ENCODE measurements around the gene ZACN.

ZACN gene

DNA sequence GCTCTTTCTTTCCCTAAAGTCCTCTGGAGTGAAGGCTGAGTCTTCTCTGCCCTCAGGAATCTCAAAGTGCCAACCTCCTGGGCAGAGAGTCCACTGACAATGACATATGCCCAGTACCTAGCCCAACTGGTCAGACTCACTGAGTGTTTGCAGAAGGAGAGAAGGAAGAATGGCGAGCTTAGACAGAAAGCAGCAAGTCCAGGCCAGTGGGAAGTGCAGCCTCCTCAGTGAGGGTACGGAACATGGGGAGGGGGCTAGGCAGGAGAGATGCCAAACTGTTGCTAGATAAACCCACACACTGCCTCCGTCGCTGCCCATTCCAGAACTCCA lies 23.9 kb downstream of the ZACN start:
- no peak for DNase-seq (ENCODE audit: low read depth, low spot score)

DNA sequence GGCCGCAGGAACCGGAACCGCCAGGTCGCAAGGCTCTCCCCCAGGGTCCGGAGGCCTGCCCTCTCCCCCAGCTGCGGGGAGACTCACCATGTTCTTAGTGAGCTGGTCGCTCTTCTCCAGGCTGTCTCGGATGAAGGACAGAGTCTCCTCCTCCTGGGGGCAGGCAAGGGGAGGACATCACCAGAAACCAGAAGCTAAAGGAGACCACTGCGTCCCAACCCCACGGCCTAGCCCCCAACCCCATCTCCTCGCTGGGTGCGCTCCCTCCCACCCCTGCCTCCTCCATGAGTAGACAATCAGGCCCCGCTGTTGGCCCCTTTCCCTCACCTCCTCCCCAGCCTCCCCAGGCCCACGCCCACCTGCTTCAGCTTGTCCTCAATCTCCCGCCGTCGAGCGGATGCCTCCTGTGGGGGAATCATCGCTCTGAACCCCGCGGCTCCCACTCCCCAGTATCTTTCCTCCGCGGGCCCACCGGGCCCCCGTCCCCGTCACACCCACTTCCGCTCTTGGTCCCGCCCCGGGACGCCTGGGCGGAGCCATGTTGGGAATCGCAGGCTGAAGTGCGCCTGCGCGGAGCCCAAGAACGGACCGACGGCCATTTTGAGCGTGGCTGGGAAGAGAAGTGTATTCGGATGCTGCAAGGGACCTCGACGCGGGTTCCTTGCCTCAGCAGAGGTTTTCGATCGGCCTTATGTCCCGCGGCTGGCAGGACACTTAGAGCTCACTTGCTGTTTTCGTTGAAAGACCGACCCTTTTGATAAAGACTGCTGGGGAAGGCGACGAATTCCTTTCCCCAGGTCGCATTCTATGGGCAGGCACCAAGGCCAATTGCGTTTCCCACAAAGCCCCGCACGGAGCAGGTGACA lies 24.5 kb downstream of the ZACN start, which contains the start of gene EXOC7:
Gene EXOC7, minus strand, starts transcription at position 514 of the 866 bp plus-strand sequence. Its CDS starts 95 bp downstream, at position 419.
- peak; percentile 90 for DNase-seq (ENCODE audit: low read depth, low spot score)

DNA sequence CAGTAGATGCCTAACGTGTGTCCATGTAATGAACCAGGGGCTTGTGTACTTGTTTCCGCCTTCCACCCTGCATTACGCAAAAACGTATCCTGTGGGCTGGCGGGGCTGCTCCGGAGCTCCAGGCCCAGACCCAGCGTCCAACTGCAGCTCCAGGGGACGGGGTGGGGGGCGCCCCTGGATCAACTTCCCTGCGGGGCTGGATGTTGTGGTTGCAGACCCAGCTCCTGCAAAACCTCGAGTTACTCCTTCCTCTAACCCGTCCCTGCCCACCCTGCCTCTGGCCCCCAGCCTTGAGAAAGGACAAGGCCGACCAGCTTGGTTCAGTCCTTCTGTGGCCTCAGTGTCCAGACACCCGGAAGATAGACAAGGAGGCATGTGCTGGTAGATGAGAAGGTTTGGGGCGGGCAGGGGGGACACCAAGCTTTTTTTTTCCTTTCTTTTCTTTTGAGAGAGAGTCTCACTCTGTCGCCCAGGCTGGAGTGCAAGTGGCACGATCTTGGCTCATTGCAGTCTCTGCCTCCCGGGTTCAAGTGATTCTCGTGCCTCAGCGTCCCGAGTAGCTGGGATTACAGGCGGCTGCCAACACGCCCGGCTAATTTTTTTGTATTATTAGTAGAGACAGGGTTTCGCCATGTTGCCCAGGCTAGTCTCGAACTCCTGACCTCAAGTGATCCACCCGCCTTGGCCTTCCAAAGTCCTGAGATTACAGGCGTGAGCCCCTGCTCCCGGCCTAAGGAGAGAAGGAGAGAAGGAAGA lies 25.3 kb downstream of the ZACN start:
- DNase-seq (ENCODE audit: low read depth, low spot score): no peak

DNA sequence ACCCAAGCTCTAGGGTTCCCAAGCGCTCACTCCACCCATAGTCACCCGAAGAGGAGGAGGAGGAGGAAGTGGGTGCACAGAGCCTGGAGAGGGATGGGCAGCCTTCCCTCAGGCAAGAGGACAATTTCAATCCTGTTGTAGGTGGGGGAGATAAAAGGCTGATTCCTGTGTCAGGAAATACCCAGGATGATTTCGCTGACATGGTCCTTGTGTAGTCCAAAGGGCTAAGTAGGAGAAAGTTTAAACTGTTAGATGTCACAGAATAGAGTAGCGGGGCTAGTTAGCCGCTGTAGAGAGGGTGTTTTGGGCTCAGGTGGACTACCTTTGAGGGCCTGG lies 25.9 kb downstream of the ZACN start:
- DNase-seq (ENCODE audit: low read depth, low spot score): no peak

DNA sequence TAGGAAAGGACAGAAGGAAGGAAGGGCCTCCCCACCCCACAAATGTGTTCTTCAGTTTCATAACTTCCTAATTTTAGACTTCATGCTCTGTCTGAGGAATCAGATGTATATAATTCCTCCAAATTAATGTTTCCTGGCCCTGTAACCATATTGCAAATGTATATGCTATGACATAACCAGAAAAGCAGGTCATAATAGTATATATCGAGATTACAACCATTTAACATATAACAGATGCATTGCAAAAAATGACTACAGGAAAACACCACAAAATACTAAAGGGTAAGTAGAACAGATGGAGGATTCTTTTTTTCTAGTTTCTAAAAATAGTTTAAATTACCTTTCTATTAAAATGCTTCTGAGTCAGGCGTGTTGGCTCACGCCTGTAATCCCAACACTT lies 27.7 kb downstream of the ZACN start:
- DNase-seq (ENCODE audit: low read depth, low spot score): no peak

DNA sequence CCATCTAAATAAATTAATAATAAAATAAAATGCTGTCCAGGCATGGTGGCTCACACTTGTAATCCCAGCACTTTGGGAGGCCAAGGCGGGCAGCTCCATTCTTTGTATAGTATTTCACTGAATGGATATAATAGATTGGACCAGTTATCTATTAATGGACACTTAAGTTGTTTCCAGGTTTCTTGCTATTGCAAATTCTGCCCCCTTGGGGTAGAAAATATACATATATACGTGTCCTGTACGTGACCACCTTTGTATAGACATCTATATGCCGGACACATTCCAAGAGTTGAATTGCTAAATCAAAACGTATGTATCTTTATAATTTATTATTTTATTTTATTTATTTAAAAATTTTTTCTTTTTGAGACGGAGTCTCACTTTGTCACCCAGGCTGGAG lies 28.5 kb downstream of the ZACN start:
- DNase-seq (ENCODE audit: low read depth, low spot score): no peak

DNA sequence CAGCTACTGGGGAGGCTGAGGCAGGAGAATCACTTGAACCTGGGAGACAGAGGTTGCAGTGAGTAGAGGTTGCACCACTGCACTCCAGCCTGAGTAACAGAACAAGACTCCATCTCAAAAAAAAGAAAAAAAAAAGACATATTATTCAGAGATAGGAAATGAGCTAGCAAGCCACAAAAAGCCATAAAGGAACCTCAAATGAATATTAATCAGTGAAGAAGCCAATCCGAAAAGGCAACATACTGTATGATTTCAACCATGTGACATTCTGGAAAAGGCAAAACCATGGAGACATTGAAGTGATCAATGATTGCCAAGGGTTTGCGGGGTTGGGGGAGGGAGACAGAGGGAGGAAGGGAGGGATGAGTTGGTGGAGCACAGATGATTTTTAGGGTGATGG lies 33.0 kb downstream of the ZACN start:
- DNase-seq (ENCODE audit: low read depth, low spot score): no peak

DNA sequence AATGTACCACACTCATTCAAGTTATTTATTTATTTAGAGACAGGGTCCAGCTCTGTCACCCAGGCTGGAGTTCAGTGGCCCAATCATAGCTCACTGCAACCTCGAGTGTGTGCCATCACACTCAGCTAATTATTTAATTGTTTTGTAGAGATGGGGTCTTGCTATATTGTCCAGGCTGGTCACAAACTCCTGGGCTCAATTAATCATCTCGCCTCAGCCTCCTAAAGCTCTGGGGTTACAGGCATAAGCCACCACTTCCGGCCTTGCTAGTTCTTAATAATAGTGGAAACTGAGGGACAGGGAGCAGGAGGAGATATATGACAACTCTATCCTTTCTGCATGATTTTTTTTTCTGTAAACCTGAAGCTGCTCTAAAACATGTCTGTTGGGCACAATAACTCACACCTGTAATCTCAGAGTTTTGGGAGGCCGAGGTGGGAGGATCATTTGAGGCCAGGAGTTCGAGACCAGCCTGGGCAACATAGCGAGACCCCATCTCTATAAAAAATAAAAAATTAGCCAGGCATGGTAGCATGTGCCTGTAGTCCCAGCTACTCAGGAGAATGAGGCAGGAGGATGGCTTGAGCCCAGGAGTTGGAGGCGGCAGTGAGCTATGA lies 36.3 kb downstream of the ZACN start:
- no peak for DNase-seq (ENCODE audit: low read depth, low spot score)

DNA sequence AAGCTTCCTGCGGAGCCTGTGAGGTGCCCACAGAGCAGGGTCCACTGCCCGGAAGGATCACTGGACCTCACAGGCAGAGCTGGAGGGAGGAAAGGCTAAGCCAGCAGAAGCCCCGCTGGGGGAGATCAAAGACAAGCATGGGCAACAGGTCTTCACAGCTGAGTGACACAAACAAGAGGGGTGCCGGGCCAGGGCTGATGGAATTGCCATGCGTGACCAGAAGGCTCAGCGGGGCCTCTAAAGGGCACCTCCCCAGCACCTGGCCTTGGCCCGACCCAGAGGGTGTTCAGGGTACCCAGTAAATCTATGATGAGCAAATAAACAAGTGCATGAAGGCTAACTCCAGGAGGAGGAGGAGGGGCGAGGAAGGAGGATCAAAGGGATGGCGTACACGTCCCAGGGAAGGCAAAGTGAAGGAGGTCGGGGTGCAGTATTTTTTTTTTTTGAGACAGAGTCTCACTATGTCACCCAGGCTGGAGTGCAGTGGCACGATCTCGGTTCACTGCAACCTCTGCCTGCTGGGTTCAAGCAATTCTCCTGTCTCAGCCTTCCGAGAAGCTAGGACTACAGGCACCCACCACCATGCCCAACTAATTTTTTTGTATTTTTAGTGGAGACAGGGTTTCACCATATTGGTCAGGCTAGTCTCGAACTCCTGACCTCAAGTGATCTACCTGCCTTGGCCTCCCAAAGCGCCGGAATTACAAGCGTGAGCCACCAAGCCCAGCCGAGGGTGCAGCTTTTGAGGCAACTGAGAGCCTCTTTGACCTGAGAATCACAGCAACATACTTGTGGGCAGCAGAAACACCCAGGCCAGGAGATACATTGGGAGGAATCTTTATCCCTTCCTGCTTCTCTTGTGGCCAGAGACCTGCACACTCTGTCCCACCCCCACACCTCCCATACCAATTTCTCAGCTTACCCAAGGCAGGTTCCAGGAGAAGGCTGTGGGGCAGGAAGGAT lies 40.7 kb downstream of the ZACN start:
- DNase-seq (ENCODE audit: low read depth, low spot score): no peak

DNA sequence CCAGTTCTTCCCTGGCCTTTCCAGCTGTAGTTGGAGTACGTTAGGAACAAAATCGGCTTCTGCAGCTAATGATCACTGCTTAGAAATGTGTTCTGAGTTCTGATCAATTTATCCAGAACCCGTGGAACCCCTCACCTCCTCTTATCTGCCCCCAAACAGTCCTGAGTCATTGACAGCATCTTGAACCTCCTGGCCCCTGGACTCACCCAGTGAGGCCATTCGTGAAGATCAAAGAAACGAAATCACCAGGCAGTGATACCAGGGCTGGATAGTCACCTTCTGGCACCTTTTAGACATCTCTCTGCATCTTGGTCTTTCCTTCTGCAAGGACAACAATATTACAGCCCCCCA lies 41.7 kb downstream of the ZACN start:
- no peak for DNase-seq (ENCODE audit: low read depth, low spot score)

DNA sequence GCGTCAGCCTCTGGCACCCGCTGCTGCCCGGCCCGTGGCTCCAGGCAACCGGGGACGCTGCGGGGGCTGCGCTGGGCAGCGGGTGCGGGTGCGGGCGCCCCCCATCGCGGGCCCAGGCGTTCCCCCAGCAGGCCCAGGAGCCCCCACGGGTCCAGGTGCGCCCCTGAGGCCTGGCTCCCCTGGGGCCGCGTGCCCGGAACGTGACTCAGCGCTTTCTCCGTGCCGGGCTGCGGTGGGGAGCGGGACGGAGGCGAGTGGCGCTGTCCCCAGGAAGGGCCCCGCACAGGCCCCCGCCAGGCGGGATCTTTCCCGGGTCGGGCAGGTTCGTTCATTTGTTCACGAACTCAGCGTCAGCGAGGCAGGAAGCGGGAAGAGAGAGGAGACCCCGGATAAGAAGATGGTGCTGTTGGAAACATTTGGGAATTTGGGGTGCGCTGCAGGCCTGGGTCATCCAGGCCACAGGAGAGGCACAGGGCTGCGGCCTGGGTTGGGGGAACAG lies 43.0 kb downstream of the ZACN start:
- no peak for DNase-seq (ENCODE audit: low read depth, low spot score)

DNA sequence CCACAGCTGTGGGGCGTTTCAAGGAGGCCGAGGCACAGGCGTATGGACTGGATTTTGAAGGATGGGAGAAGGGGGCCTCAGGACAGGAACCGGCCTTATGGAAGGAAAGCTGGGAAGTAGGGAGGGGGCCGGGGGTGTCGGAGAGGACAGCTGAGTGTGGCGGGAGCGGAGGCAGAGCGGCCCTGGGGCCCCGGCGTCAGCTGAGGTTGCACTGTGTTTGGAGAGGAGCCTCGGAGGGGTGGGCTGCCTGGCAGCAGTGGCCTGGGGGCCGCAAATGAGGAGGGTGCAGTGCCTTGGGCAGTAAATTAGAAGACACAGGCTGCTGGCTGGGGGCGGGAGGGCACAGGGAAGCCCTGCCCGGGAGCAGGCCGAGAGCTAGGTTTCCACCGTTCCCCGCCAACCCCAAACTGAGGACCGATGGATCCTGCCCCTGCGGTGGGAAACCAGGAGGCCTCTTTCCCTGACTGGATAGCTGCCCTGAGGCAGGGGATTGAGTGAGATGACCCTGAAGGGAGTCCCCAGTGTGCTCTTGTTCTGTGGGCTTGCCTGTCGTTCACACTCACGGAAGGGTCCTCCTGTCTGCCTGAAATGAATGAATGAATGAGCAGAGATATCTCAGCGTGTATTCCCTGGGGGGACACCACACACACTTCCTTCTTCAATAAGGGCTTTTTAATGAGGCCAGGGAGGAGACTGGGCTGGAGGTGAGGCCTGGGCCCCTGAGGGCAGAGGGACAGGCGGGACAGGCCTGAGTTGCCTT lies 43.6 kb downstream of the ZACN start:
- no peak for DNase-seq (ENCODE audit: low read depth, low spot score)

DNA sequence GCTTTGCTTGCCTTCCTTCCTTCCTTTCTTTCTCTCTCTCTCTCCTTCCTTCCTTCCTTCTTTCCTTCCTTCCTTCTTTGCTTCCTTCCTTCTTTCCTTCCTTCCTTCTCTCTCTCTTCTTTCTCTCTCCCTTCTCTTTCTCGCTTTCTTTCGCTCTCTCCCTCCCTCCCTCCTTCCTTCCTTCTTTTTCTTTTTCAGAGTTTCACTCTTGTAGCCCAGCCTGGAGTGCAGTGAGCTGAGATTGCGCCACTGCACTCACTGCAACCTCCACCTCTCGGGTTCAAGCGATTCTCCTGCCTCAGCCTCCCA lies 44.2 kb downstream of the ZACN start:
- no peak for DNase-seq (ENCODE audit: low read depth, low spot score)

DNA sequence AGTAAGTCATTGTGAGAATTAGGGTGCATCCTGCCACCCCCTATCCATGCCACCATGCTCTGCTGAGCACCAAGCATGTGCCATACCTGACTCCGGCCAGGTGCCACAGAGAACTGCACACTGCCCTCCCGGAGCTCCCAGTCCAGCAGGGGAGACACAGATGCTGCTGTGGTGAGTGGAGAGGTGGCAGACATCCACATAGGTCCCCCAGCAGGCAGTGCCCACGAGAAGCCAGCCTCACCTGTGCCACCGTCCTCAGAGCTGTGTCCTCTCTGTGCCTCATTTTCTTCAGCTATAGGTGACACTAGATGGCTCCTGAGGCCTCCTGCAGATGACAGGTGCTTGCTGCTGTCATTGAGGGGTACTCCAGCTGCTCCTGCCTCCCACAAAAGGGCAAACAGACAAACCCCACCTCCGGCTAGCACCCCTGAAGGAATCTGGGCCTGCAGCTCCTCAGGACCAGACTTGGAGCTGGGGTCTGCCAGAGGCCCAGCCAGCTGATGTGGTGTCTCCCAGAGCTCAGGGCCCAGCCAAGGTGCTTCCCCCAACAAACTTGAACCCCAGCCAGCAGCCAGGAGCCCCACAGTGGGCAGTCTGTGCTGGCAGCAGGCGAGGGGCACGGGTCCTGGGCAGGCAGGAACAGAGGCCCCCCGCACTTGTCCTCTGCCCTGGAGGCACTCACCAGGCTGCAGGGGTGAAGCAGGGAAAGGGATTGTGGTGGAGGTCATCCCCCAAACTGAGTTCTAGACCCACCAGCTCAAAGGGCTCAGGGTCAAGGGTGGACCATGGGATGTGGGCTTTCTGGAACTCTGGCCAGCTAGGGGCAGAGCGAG lies 45.0 kb downstream of the ZACN start:
- DNase-seq (ENCODE audit: low read depth, low spot score): no peak

DNA sequence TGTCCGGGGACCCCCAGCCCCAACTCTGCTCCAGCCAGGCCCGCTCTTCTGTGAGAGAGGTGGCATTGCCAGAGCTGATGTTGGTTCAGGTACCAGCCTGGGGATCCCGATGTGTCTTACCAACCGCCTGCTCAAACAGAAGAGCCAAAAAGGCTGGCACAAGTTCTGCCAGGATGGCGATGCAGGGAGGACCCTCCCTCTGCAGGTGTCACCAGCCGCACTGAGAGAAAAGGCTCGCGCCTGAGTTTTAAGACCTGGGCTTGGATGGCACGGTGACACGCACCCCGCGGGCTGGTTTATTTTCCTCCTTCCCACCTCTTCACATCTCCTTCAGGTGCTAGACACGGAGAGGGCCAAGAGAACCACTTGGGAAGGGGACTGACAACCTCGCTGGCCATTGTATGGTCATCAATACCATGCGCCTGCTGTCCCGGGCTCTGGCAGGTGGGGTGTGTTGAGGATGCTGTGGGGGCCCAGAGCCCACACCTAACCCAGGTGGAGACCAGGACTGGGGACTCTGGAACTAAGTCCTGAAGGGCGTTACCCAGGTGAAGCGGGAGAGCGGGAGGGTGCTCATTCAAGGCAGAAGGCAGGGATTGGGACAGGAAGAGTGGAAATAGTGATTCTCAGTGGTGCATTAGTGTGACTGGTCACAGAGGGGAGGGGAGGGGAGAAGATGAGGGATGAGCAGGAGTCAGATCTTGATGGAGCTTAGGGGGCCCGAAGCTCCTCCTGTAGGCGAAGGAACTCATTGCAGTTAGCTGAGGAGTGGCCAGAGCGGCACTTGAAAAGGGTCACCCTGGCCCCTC lies 45.8 kb downstream of the ZACN start:
- no peak for DNase-seq (ENCODE audit: low read depth, low spot score)

DNA sequence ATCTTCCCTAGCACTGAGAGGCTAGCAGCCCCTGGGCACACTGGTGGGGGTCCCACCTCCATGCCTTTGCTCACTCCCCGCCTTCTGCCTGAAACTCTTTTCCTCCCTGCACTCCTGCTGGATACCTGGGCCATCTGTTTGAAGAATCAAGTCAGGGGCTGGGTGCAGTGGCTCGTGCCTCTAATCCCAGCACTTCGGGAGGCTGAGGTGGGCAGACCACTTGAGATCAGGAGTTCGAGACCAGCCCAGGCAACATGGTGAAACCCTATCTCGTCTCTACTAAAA lies 46.4 kb downstream of the ZACN start:
- no peak for DNase-seq (ENCODE audit: low read depth, low spot score)

DNA sequence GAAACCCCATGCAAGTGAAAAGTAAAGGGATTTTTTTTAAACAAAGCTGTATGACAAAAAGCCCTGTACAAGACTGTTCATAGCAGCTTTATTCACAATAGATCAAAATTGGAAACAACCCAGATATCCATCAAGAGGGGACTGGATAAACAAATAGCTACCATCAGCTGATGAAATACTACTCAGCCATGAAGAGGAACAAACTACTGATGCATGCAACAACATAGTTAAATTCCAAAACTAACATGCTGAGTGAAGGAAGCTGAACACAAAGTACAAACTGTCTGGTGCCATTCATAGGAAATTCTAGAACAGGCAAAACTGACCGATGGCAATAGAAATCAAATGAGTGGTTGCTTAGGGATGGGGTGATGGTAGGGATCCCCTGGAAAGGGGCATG lies 46.9 kb downstream of the ZACN start:
- no peak for DNase-seq (ENCODE audit: low read depth, low spot score)

DNA sequence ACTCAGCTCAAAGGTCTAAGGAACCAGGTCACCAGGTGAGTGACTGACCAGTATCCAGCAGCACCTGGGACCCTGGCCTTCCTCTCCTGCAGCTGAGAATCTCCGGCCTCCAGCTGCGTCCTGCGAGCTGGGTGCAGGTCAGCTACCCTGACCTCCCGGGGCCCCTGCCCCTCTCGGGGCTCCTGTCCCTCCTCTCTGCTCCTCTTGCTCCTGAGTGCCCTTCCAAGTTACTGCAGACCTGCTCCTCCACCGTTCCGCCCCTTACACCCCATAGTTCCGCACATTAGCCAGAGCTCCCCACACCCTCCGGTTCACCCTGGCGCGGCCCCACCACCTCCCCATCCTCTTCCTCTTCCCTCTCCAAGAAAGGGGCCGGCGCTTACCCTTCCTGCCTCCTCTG lies 51.5 kb downstream of the ZACN start:
- no peak for DNase-seq (ENCODE audit: low read depth, low spot score)

DNA sequence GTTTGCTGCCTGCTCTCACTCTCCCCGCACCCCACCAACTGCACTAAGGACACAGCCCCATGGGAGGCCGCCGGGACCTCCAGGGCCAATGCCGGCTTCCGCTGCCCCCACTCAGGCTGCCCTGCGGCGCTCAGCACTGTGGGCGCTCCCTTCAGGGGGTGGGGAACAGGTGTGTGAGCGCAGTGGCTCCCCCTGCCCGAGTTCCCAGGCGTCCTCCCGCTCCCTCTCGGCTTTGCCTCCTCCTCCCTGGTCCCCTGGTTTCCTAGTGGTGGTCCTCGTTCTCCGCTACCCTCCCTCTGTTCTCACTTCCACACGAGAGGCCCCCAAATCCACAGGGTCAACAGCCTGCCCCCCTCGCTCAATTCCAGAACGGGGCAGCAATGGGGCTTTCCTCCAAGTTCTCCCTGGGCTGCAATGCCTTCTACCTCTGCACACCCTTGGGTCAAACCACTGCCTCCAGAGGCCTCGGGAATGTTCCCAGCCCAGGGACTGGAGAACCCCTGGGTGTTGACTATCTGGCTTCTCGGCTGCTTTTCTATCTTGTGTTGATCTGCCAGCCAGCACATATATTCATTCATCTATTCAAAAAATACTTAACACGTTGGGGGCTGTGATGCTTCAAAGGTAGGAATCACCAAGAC lies 52.2 kb downstream of the ZACN start:
- DNase-seq (ENCODE audit: low read depth, low spot score): no peak
